HG03097 (cell line): Measurements from ENCODE around the gene SSR1.

ENCODE experiments used
- ATAC-seq: cut with Tn5 transposase; IDR thresholded peaks from one replicate; pipeline ENCODE4 v1.9.1; 2021; ENCODE audit not compliant: unreplicated experiment, low FRiP score

SSR1 gene

GRCh38 chr6:7241709-7242645, 71.0 kb downstream of the SSR1 start:
- no peak for ATAC-seq

- ATAC-seq: no peak
Measured at GRCh38 chr6:7241160-7241559, 71.8 kb downstream of the SSR1 start.

- ATAC-seq: no peak
Measured at GRCh38 chr6:7240351-7240750, 72.6 kb downstream of the SSR1 start.

- no peak for ATAC-seq
Measured at GRCh38 chr6:7239590-7239948, 73.4 kb downstream of the SSR1 start.

- peak; percentile 48 for ATAC-seq
Measured at GRCh38 chr6:7238900-7239589, 74.0 kb downstream of the SSR1 start.

- ATAC-seq: no peak
Measured at GRCh38 chr6:7238526-7238899, 74.5 kb downstream of the SSR1 start.

GRCh38 chr6:7237653-7238188, 75.3 kb downstream of the SSR1 start:
- ATAC-seq: no peak

GRCh38 chr6:7236306-7237209, 76.4 kb downstream of the SSR1 start:
- peak; percentile 47 for ATAC-seq

GRCh38 chr6:7235712-7236305, 77.2 kb downstream of the SSR1 start:
- ATAC-seq: no peak

GRCh38 chr6:7234547-7234946, 78.5 kb downstream of the SSR1 start:
- no peak for ATAC-seq

- no peak for ATAC-seq
Measured at GRCh38 chr6:7232351-7232750, 80.6 kb downstream of the SSR1 start.

- no peak for ATAC-seq
Measured at GRCh38 chr6:7230956-7231713, 81.9 kb downstream of the SSR1 start.

GRCh38 chr6:7230327-7230691, 82.7 kb downstream of the SSR1 start:
- ATAC-seq: no peak

- no peak for ATAC-seq
Measured at GRCh38 chr6:7229376-7230326, 83.3 kb downstream of the SSR1 start.

GRCh38 chr6:7228662-7229375, 84.2 kb downstream of the SSR1 start:
- ATAC-seq: no peak

- no peak for ATAC-seq
Measured at GRCh38 chr6:7224731-7225130, 88.3 kb downstream of the SSR1 start.

GRCh38 chr6:7222197-7222596, 90.8 kb downstream of the SSR1 start:
- no peak for ATAC-seq

GRCh38 chr6:7219310-7219709, 93.7 kb downstream of the SSR1 start:
- ATAC-seq: no peak
